PC-3 (cell line): Measurements from ENCODE around the gene PAPOLB. TPM values are rescaled to one million over a fixed set of nuclear protein-coding genes. Genes with fewer than 3 reads are reported as not detected.

ENCODE experiments used
- ATAC-seq: fragments of 200-7000 bp; cut with Tn5 transposase; 2 replicates; pipeline ENCODE4 v1.9.1; 2020; ENCODE audit warnings: mild to moderate bottlenecking, moderate library complexity
- BruUV-seq: library from RNA; stranded (reverse); fragments of 400-500 nt; replicated peaks from 2 replicates; lab custom pipeline; 2021; lab: Mats Ljungman, UMichigan
- CTCF ChIA-PET: fragments of 300-600 bp; sonication (Branson Sonifier 250); formaldehyde crosslinking; loops from one replicate; lab custom pipeline; 2022; ENCODE audit warnings: antibody characterized with exemption; lab: Charles Lee
- POLR2A ChIA-PET: fragments of 300-600 bp; sonication (Branson Sonifier 250); formaldehyde crosslinking; loops from one replicate; lab custom pipeline; 2022; ENCODE audit warnings: antibody characterized with exemption; ENCODE audit not compliant: unreplicated experiment; lab: Charles Lee
- DNase-seq: peaks from one replicate; pipeline ENCODE4 v3.0.0-alpha.2; 2015
- H2AFZ ChIP-seq: fragments of 300-600 bp; sonication (generic); 2 replicates; pipeline ENCODE4 v1.6.0; 2016; ENCODE audit warnings: antibody characterized with exemption, low read length
- H3F3A ChIP-seq: fragments of 300-600 bp; sonication (generic); one replicate; pipeline ENCODE4 v1.6.0; 2017; ENCODE audit warnings: antibody characterized with exemption, low read length, control low read depth, mild to moderate bottlenecking; ENCODE audit not compliant: unreplicated experiment
- H3K27ac ChIP-seq: fragments of 300-600 bp; sonication (generic); 2 replicates; pipeline ENCODE4 v1.5.1; 2016; ENCODE audit warnings: mild to moderate bottlenecking, low read length
- H3K27me3 ChIP-seq: fragments of 300-600 bp; sonication (generic); 2 replicates; pipeline ENCODE4 v1.6.1; 2016; ENCODE audit warnings: low read length, mixed read lengths
- H3K36me3 ChIP-seq: fragments of 300-600 bp; sonication (generic); 2 replicates; pipeline ENCODE4 v1.6.1; 2016; ENCODE audit warnings: low read depth, mixed run types, low read length, mixed read lengths
- H3K4me1 ChIP-seq: fragments of 300-600 bp; sonication (generic); 2 replicates; pipeline ENCODE4 v1.5.1; 2016; ENCODE audit warnings: low read length; ENCODE audit not compliant: insufficient read depth
- H3K4me2 ChIP-seq: fragments of 300-600 bp; sonication (generic); 2 replicates; pipeline ENCODE4 v1.6.0; 2016; ENCODE audit warnings: low read length
- H3K4me3 ChIP-seq: fragments of 300-600 bp; sonication (generic); 2 replicates; pipeline ENCODE4 v1.5.1; 2016; ENCODE audit warnings: mild to moderate bottlenecking, low read length, mixed read lengths
- H3K79me2 ChIP-seq: fragments of 300-600 bp; sonication (generic); 2 replicates; pipeline ENCODE4 v1.6.1; 2017; ENCODE audit warnings: low read length, mixed read lengths
- H3K9ac ChIP-seq: fragments of 300-600 bp; sonication (generic); 2 replicates; pipeline ENCODE4 v1.6.0; 2016; ENCODE audit warnings: mild to moderate bottlenecking, low read length
- H3K9me2 ChIP-seq: fragments of 300-600 bp; sonication (generic); replicated peaks from 2 replicates; pipeline ENCODE4 v1.6.1; 2016; ENCODE audit warnings: mixed run types, low read length, mixed read lengths
- H3K9me3 ChIP-seq: fragments of 300-600 bp; sonication (generic); 2 replicates; pipeline ENCODE4 v1.6.1; 2016; ENCODE audit warnings: low read length, mixed read lengths
- H4K20me1 ChIP-seq: fragments of 300-600 bp; sonication (generic); 2 replicates; pipeline ENCODE4 v1.6.1; 2016; ENCODE audit warnings: low read length, mixed read lengths
- EZH2 ChIP-seq: fragments of 300-600 bp; sonication (generic); IDR thresholded peaks from one replicate; pipeline ENCODE4 v1.6.1; 2017; ENCODE audit warnings: antibody characterized with exemption, mild to moderate bottlenecking, low read length; ENCODE audit not compliant: unreplicated experiment
- EZH2phosphoT487 ChIP-seq: fragments of 300-600 bp; sonication (generic); IDR thresholded peaks from 2 replicates; pipeline ENCODE4 v1.6.1; 2018; ENCODE audit warnings: mild to moderate bottlenecking, antibody characterized with exemption, low read length, borderline replicate concordance
- intact Hi-C: fragments of 100-400 bp; cut with micrococcal nuclease; formaldehyde crosslinking; loops from 2 replicates; pipeline ENCODE4 v1.9.0; 2023
- total RNA-seq: library from RNA; depleted of rRNA; stranded (reverse); fragments of >200 nt; gene quantifications from 2 replicates; pipeline ENCODE4 v1.2.3, GENCODE V29; 2014
- TF ChIP-seq, protein P1 (sequence below): fragments of 300-600 bp; sonication (generic); conservative IDR thresholded peaks from 2 replicates; pipeline ENCODE4 v1.5.1; 2017; ENCODE audit warnings: antibody characterized with exemption, low read depth, mild to moderate bottlenecking, low read length

The PAPOLB gene
- total RNA-seq, 1 experiment from 2014 or later: 0.29 TPM

DNA sequence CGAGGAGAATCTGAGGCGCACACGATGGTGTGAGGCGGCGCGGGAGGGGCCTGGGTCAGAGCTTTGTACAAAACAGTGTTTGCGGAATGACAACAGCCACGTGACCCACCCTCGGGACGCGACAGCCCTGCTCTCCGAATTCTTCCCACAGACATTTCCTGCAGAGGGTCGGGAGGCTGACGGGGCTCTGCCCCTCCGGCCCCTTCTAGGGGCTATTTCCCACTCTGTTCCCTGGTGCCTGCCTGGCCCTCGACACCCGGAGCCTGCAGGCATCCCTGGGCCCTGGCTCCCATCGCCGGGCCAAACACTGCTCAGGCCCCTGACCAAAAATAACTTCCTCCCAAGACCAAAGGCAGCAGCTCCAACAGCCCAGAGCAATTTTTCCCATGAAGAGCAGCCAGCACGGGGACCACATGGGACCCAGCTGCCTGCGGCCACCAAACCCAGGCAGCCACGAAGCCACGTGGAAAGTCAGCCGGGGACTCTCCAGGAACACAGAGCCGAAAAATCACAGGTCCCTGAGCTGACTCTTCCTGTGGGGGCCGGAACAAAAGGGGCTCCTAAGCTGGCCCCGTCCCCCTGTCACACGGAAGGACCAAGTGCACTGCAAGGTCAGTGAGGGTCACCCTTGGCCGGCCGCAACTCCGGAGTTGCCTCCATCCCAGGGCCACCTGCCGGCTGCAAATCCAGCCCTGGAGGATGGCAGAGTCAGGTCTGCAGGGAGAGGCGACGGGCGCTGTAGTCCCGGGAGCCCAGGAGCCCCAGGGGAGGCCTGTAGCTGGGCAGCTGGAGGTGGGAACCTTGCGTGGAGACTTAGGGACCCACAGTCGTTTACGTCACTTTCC lies 42.0 kb downstream of the PAPOLB start:
- Histone ChIP-seq H2AFZ (no peak overlapping the region), H3K9me2 (no peaks in the 10 kb centered on the region), H3K79me2 (no peaks in the 10 kb centered on the region), H3K4me2 (no peak overlapping the region), H3K27ac (no peak overlapping the region), H3K9ac (no peak overlapping the region), H3K27me3 (no peaks in the 10 kb centered on the region), H4K20me1 (no peaks in the 10 kb centered on the region), H3K4me1 (no peaks in the 10 kb centered on the region), H3K9me3 (no peaks in the 10 kb centered on the region), H3K36me3 (no peaks in the 10 kb centered on the region), H3F3A (no peaks in the 10 kb centered on the region), H3K4me3 (no peak overlapping the region)
- TF ChIP-seq, protein P1, sequence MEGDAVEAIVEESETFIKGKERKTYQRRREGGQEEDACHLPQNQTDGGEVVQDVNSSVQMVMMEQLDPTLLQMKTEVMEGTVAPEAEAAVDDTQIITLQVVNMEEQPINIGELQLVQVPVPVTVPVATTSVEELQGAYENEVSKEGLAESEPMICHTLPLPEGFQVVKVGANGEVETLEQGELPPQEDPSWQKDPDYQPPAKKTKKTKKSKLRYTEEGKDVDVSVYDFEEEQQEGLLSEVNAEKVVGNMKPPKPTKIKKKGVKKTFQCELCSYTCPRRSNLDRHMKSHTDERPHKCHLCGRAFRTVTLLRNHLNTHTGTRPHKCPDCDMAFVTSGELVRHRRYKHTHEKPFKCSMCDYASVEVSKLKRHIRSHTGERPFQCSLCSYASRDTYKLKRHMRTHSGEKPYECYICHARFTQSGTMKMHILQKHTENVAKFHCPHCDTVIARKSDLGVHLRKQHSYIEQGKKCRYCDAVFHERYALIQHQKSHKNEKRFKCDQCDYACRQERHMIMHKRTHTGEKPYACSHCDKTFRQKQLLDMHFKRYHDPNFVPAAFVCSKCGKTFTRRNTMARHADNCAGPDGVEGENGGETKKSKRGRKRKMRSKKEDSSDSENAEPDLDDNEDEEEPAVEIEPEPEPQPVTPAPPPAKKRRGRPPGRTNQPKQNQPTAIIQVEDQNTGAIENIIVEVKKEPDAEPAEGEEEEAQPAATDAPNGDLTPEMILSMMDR: no peak
- TF ChIP-seq EZH2phosphoT487 (no peak), EZH2 (no peak)
- ATAC-seq (no peak), DNase-seq (no peak)
- CTCF ChIA-PET: no interaction called here
- no TSS peak for BruUV-seq
- intact Hi-C loops: no loop called here
- POLR2A ChIA-PET: no interaction called here

DNA sequence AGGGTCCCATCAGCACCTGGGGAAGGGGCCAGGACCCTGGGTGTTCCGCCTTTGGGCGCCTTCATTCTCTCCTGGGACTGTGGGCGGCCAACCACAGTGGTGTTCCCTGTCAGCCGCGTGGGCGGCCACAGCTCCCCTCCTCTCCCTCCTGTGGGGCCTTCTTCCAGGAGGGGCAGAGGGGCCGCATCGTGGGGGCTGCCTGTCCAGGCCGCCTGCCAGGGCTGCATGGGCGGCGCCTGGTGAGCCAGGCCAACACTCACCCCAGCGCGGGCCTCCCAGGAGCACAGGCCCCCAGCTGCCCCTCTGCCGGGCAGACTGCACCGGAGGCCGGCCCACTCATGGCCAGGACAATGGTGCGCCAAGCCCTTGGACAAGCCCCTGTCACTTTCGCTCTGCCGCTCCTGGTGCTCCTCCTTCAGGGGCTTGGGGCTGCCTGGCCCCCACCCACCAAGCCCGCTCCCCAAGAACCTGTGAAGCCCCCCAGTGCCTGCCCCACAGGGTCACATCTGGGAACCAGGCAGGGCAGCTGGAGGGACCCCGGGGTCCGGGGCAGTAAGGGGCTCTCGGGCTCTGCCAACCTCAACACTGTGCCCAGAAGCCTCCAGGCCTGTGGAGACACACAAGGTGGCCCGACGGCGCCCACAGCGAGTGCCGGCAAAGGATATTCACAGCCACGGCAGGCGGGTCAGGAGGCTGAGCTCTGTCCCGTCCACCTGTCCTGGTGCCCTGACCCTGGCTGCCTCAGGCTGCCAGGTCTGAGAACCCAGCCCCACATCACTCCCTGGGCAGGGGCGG lies 43.6 kb downstream of the PAPOLB start:
- TF ChIP-seq, protein P1: no peak
- no peak for TF ChIP-seq EZH2
- TF ChIP-seq EZH2phosphoT487: no peak
- no peaks in the 10 kb centered on the region for H4K20me1 ChIP-seq
- H3K27ac ChIP-seq: no peak overlapping the region
- H3K36me3 ChIP-seq: no peaks in the 10 kb centered on the region
- H3F3A ChIP-seq: no peaks in the 10 kb centered on the region
- no peak overlapping the region for H3K4me3 ChIP-seq
- H2AFZ ChIP-seq: no peak overlapping the region
- H3K9me2 ChIP-seq: no peaks in the 10 kb centered on the region
- intact Hi-C loops: no loop called here
- H3K79me2 ChIP-seq: no peaks in the 10 kb centered on the region
- no peak for DNase-seq
- H3K27me3 ChIP-seq: no peaks in the 10 kb centered on the region
- no peak overlapping the region for H3K9ac ChIP-seq
- BruUV-seq: no TSS peak
- H3K9me3 ChIP-seq: no peaks in the 10 kb centered on the region
- POLR2A ChIA-PET: no interaction called here
- H3K4me2 ChIP-seq: no peak overlapping the region
- no peaks in the 10 kb centered on the region for H3K4me1 ChIP-seq
- CTCF ChIA-PET: no interaction called here
- ATAC-seq: no peak
